Neural cell (in vitro differentiated cells): Measurements from ENCODE around the gene GLI3.

Experiments used
- EP300 ChIP-seq: fragments of 450-650 bp; conservative IDR thresholded peaks from 2 replicates; pipeline ENCODE4 v1.6.1; 2014; ENCODE audit warnings: antibody characterized with exemption, mild to moderate bottlenecking, moderate library complexity; ENCODE audit not compliant: poor library complexity, severe bottlenecking
- POLR2AphosphoS5 ChIP-seq: IDR thresholded peaks from 2 replicates; pipeline ENCODE4 v1.6.1; 2012
- RAD21 ChIP-seq: fragments of 450-650 bp; conservative IDR thresholded peaks from 2 replicates; pipeline ENCODE4 v1.6.1; 2014; ENCODE audit warnings: antibody characterized with exemption, mild to moderate bottlenecking, moderate library complexity
- SMC3 ChIP-seq: fragments of 450-650 bp; conservative IDR thresholded peaks from 2 replicates; pipeline ENCODE4 v1.6.1; 2014; ENCODE audit warnings: antibody characterized with exemption, mild to moderate bottlenecking, moderate library complexity; ENCODE audit not compliant: poor library complexity
- TAF1 ChIP-seq: IDR thresholded peaks from 2 replicates; pipeline ENCODE4 v1.6.1; 2012; ENCODE audit warnings: low read depth
- TF ChIP-seq, protein P1 (sequence below): fragments of 450-650 bp; IDR thresholded peaks from 2 replicates; pipeline ENCODE4 v1.5.1; 2014; ENCODE audit warnings: antibody characterized with exemption, mild to moderate bottlenecking, moderate library complexity; ENCODE audit not compliant: poor library complexity, severe bottlenecking

GRCh38 chr7:42222125-42222524 is 14.9 kb downstream of the GLI3 start:
- TF ChIP-seq, protein P1, sequence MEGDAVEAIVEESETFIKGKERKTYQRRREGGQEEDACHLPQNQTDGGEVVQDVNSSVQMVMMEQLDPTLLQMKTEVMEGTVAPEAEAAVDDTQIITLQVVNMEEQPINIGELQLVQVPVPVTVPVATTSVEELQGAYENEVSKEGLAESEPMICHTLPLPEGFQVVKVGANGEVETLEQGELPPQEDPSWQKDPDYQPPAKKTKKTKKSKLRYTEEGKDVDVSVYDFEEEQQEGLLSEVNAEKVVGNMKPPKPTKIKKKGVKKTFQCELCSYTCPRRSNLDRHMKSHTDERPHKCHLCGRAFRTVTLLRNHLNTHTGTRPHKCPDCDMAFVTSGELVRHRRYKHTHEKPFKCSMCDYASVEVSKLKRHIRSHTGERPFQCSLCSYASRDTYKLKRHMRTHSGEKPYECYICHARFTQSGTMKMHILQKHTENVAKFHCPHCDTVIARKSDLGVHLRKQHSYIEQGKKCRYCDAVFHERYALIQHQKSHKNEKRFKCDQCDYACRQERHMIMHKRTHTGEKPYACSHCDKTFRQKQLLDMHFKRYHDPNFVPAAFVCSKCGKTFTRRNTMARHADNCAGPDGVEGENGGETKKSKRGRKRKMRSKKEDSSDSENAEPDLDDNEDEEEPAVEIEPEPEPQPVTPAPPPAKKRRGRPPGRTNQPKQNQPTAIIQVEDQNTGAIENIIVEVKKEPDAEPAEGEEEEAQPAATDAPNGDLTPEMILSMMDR, result no peak
- TF ChIP-seq TAF1, result no peak
- TF ChIP-seq SMC3, result no peak
- no peak for TF ChIP-seq EP300
- no peak for TF ChIP-seq RAD21
- TF ChIP-seq POLR2AphosphoS5, result no peak
